Thyroid gland (tissue), 4 donors: ENCODE measurements around the gene PTK7. TPM values are rescaled to one million over a fixed set of nuclear protein-coding genes. Genes with fewer than 3 reads are reported as not detected.
"Not testable (repeated sequence)": the region's sequence is repeated elsewhere in the genome, so short reads cannot be mapped to it uniquely, and the experiment has no call there.

Experiments used
- DNase-seq, 2 donors: peaks; one replicate each; pipeline ENCODE4 v3.0.0-alpha.2; 2019
- H3K27ac ChIP-seq, 3 donors: fragments of 200-600 bp; sonication (generic); 1 replicate in 2 of 3; 2 replicates in 1 of 3; pipeline ENCODE4 v1.5.1; 2016 to 2019; ENCODE audit warnings: mild to moderate bottlenecking in 1 of 3, moderate library complexity in 1 of 3
- H3K27me3 ChIP-seq: fragments of 200-600 bp; sonication (generic); one replicate; pipeline ENCODE4 v1.5.1; 2019
- H3K36me3 ChIP-seq, 2 donors: fragments of 200-600 bp; sonication (generic); one replicate each; pipeline ENCODE4 v1.5.1; 2016 to 2019
- H3K4me1 ChIP-seq, 2 donors: fragments of 200-600 bp; sonication (generic); one replicate each; pipeline ENCODE4 v1.5.1; 2017 to 2019
- H3K4me3 ChIP-seq, 3 donors: fragments of 200-600 bp; sonication (generic); replicated peaks in 1 of 3; 1 replicate in 2 of 3; 2 replicates in 1 of 3; pipeline ENCODE4 v1.5.1; 2016; ENCODE audit warnings: mild to moderate bottlenecking in 1 of 3
- H3K9me3 ChIP-seq: fragments of 200-600 bp; sonication (generic); one replicate; pipeline ENCODE4 v1.5.1; 2017
- CTCF ChIP-seq, 6 experiments: fragments of 200-600 bp in 3 of 6; fragments of 450-650 bp in 3 of 6; sonication (generic) in 3 of 6; IDR thresholded peaks; one replicate each; pipeline ENCODE4 v1.5.1; 2016 to 2019; ENCODE audit warnings: antibody characterized with exemption in 6 of 6, mild to moderate bottlenecking in 2 of 6, inconsistent platforms in 1 of 6, moderate library complexity in 1 of 6
- POLR2A ChIP-seq, 2 donors: fragments of 450-650 bp; IDR thresholded peaks; one replicate each; pipeline ENCODE4 v1.6.1; 2017; ENCODE audit warnings: antibody characterized with exemption in 2 of 2, mild to moderate bottlenecking in 2 of 2, moderate library complexity in 1 of 2
- WGBS, 2 donors: methylation state at CpG; one replicate each; pipeline ENCODE4 v1.1.5; 2017; 5-methylcytosine and 5-hydroxymethylcytosine counted together
- intact Hi-C: fragments of 100-400 bp; cut with DNase I; formaldehyde crosslinking; loops from one replicate; pipeline ENCODE4 v1.15.1; 2023
- total RNA-seq, 4 donors: library from RNA; depleted of rRNA; stranded (reverse); fragments of >200 nt; gene quantifications; one replicate each; pipeline ENCODE4 v1.2.3, GENCODE V29; 2016

PTK7 gene
- total RNA-seq, 4 donors from 2014 or later, result 43.8 to 58.9 (median 55.0) TPM

GRCh38 chr6:43105538-43106222, 29.6 kb downstream of the PTK7 start:
- no peaks in the 10 kb centered on the region for H3K36me3 ChIP-seq
- no peaks in the 10 kb centered on the region for H3K4me1 ChIP-seq
- H3K4me3 ChIP-seq, result no peak overlapping the region
- no peak for TF ChIP-seq POLR2A (IDR thresholded peaks at IDR 0.05)
- whole genome bisulfite sequencing, 2 donors, result 92 to 94% methylated on average over 9 of the region's 9 CpGs
- intact Hi-C loops, result no loop called here
- H3K27me3 ChIP-seq, result no peaks in the 10 kb centered on the region
- H3K27ac ChIP-seq, result no peak overlapping the region
- H3K9me3 ChIP-seq, result no peaks in the 10 kb centered on the region
- DNase-seq, result no peak

DNA sequence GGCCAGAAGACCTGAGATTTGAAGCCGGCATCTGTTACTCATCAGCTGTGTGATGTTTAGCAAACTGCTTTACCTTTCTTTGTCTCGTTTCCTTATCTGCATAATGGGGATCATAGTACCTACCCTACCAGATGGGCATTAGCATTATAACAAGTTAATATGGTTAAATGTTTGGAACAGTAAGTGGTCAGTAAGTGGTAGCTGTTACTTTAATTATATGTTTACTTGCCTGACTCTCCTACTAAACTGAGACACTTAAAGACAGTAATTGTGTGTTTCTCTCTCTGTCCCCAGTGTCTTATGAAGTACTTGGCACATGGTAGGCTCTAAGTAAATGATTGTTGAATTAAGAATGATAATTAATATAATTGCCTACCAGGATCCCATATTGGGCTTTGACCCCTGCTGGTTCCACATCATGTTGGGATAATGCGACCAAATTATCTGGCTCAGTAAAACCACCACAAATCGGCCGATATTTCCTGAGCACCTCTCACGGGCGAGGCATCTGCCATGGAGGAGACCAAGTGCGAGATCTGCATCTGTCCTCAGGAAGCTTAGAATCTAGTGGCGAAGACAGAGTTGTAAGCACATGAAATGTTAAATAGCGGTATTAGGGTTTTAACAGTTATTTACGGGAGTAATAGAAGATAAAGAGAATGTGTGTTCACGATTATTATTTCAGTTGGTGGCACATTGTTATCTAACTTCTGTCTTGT, 31.4 kb downstream of the PTK7 start:
- no peak for DNase-seq
- WGBS, 2 donors, result 97 to 98% methylated on average over 12 of the region's 12 CpGs
- intact Hi-C loops, result no loop called here
- Histone ChIP-seq H3K4me1 (no peaks in the 10 kb centered on the region), H3K4me3 (no peak overlapping the region), H3K27ac (no peak overlapping the region), H3K9me3 (no peaks in the 10 kb centered on the region), H3K36me3 (no peaks in the 10 kb centered on the region), H3K27me3 (no peaks in the 10 kb centered on the region)
- TF ChIP-seq CTCF (IDR thresholded peaks at IDR 0.05), result no peak
- TF ChIP-seq POLR2A (IDR thresholded peaks at IDR 0.05), result no peak

DNA sequence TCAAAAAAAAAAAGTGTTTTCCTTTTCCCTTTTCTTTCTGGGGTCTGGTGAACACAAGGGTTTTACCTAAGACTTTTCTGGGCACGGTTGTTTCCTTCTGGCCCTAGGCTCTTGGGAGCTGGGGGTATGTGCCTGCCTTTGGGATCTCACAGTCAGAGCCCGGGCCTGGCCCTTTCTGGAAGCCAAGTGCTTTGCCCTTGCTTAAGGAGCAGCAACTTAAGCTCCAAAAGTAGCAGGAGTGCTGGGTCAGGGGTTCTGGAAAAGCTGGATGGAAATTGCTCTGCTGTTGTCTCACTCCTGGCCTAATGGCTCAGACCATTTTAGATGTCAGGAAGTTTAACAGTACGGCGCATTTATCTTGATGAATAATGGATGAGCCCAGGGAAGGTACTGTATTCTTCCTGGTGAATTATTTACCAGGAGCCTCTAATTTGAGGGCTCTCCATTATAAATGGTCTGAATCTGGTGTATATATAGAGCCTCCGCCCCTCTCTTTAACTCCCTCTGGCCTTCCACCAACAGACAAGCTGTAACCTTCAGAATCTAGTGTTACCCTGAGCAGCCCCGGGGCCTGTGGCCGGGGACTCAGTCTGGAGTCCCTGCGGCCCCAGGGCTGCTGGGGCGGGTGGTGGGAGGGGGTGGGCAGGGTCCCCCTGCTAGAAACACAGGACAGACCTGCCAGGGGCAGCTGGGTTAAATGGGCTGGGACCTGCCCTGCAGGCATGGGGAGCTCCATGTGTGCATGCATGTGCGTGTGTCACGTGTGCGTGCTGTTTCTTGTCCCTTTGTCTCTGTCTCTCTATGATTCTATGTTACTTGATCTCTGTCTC, 37.5 kb downstream of the PTK7 start:
- DNase-seq, result no peak
- intact Hi-C loops, result no loop called here
- Histone ChIP-seq H3K4me1 (no peaks in the 10 kb centered on the region), H3K9me3 (no peaks in the 10 kb centered on the region), H3K4me3 (no peak overlapping the region), H3K27me3 (no peaks in the 10 kb centered on the region), H3K27ac (no peak overlapping the region), H3K36me3 (no peaks in the 10 kb centered on the region)
- TF ChIP-seq POLR2A (IDR thresholded peaks at IDR 0.05) (no peak), CTCF (IDR thresholded peaks at IDR 0.05) (no peak)
- WGBS, 2 donors, result 83% methylated on average over 10 to 12 of the region's 12 CpGs

DNA sequence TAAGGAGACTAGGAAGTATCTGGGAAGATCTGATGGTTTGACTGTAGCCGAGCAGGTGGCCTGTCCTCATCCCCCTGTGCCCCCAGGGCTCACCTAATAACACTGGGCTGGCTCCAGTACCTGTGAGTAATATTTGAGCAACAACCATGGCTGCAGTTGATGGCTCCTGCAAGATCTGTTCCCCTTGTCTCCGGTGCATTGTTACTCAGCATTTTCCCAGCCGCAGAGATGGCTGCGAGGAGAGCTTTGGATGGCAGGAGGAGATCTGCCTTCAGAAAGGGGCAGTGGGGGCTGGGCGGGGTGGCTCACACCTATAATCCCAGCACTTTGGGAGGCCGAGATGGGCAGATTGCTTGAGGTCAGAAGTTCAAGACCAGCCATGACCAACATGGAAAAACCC, 39.3 kb downstream of the PTK7 start:
- intact Hi-C loops, result no loop called here
- no peaks in the 10 kb centered on the region for H3K9me3 ChIP-seq
- no peak for TF ChIP-seq POLR2A (IDR thresholded peaks at IDR 0.05)
- TF ChIP-seq CTCF (IDR thresholded peaks at IDR 0.05), result no peak
- no peaks in the 10 kb centered on the region for H3K36me3 ChIP-seq
- WGBS, 2 donors, result 88 to 96% methylated on average over 6 of the region's 6 CpGs
- no peak overlapping the region for H3K4me3 ChIP-seq
- no peaks in the 10 kb centered on the region for H3K4me1 ChIP-seq
- DNase-seq, result no peak
- no peaks in the 10 kb centered on the region for H3K27me3 ChIP-seq
- no peak overlapping the region for H3K27ac ChIP-seq

DNA sequence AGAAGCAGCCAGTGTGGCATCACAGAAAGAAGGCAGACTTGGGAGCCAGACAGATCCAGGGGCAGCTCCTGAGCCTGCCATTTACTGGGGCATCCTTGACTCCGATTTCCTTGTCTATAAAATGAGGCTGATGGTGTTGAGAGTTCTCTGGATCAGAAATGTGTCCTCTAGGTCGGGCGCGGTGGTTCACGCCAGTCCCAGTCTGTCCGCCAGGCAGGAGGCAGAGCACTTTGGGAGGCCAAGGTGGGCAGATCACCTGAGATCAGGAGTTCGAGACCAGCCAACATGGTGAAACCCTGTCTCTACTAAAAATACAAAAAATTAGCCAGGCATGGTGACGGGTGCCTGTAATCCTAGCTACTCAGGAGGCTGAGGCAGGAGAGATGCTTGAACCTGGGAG, 41.4 kb downstream of the PTK7 start:
- H3K9me3 ChIP-seq, intact Hi-C loops, DNase-seq, H3K4me1 ChIP-seq, H3K27me3 ChIP-seq, H3K36me3 ChIP-seq, H3K27ac ChIP-seq, H3K4me3 ChIP-seq: not testable (repeated sequence)
- WGBS, 2 donors, result 87 to 99% methylated on average over 8 of the region's 8 CpGs
